ENCODE results near the gene DLGAP4. TPM values are rescaled to one million over a fixed set of nuclear protein-coding genes. Genes with fewer than 3 reads are reported as not detected.

DLGAP4 gene
- total and polyA plus RNA-seq, 8 donors, result 15.1 to 92.2 (median 33.5) TPM

GRCh38 chr20:36322131-36322530 lies 16.0 kb downstream of the DLGAP4 start:
- Histone ChIP-seq H3K27ac (no peak overlapping the region), H3K4me1 (no peaks in the 10 kb centered on the region), H3K9me3 (peaks cover 0 to 33% (median 21%) of the 10 kb centered on the region in 4 donors), H3K27me3 (peaks cover 0 to 30% (median 0%) of the 10 kb centered on the region in 3 donors), H3K36me3 (no peaks in the 10 kb centered on the region), H3K4me3 (no peak overlapping the region)
- intact Hi-C loops (cut with DNase I; ENCODE audit: low total_unique reads), result no loop called here
- WGBS, 5 donors, result 62 to 66% (median 64%) methylated on average over 5 of the region's 5 CpGs
- TF ChIP-seq POLR2A (IDR thresholded peaks at IDR 0.05) (no peak), POLR2AphosphoS5 (IDR thresholded peaks at IDR 0.05) (no peak), EP300 (IDR thresholded peaks at IDR 0.05) (no peak), CTCF (IDR thresholded peaks at IDR 0.05) (no peak)
- no peak for DNase-seq

GRCh38 chr20:36330091-36330490 lies 24.0 kb downstream of the DLGAP4 start:
- H3K27ac ChIP-seq, result no peak overlapping the region
- H3K9me3 ChIP-seq, result peaks cover 0 to 24% (median 14%) of the 10 kb centered on the region in 4 donors
- no peaks in the 10 kb centered on the region for H3K36me3 ChIP-seq
- no peaks in the 10 kb centered on the region for H3K4me1 ChIP-seq
- H3K27me3 ChIP-seq, result peaks cover 0 to 43% (median 27%) of the 10 kb centered on the region in 3 donors
- H3K4me3 ChIP-seq, result no peak overlapping the region
- intact Hi-C loops (cut with DNase I; ENCODE audit: low total_unique reads), result no loop called here
- TF ChIP-seq EP300 (IDR thresholded peaks at IDR 0.05) (no peak), CTCF (IDR thresholded peaks at IDR 0.05) (no peak), POLR2AphosphoS5 (IDR thresholded peaks at IDR 0.05) (no peak), POLR2A (IDR thresholded peaks at IDR 0.05) (no peak)
- no peak for DNase-seq
- 74 to 90% (median 81%) methylated on average over 5 of the region's 5 CpGs for WGBS, 5 donors

GRCh38 chr20:36331209-36331608 lies 25.1 kb downstream of the DLGAP4 start:
- H3K4me1 ChIP-seq, result no peaks in the 10 kb centered on the region
- peaks cover 0 to 54% (median 29%) of the 10 kb centered on the region in 3 donors for H3K27me3 ChIP-seq
- 13 to 25% (median 23%) methylated on average over 7 of the region's 7 CpGs for WGBS, 5 donors
- TF ChIP-seq EP300 (IDR thresholded peaks at IDR 0.05) (no peak), CTCF (IDR thresholded peaks at IDR 0.05) (no peak), POLR2AphosphoS5 (IDR thresholded peaks at IDR 0.05) (no peak), POLR2A (IDR thresholded peaks at IDR 0.05) (no peak)
- no peak for DNase-seq
- H3K9me3 ChIP-seq, result peaks cover 0 to 12% (median 6%) of the 10 kb centered on the region in 4 donors
- intact Hi-C loops (cut with DNase I; ENCODE audit: low total_unique reads), result no loop called here
- H3K27ac ChIP-seq, result no peak overlapping the region
- no peak overlapping the region for H3K4me3 ChIP-seq
- no peaks in the 10 kb centered on the region for H3K36me3 ChIP-seq

GRCh38 chr20:36333841-36334240 lies 27.7 kb downstream of the DLGAP4 start:
- H3K27me3 ChIP-seq, result peaks cover 0 to 79% (median 46%) of the 10 kb centered on the region in 3 donors
- intact Hi-C loops (cut with DNase I; ENCODE audit: low total_unique reads), result no loop called here
- H3K27ac ChIP-seq, result no peak overlapping the region
- H3K4me1 ChIP-seq, result no peaks in the 10 kb centered on the region
- H3K4me3 ChIP-seq, result no peak overlapping the region
- DNase-seq, result peak in 1 of 2 donors; percentile 29
- H3K36me3 ChIP-seq, result no peaks in the 10 kb centered on the region
- no peaks in the 10 kb centered on the region for H3K9me3 ChIP-seq
- 40 to 58% (median 54%) methylated on average over 5 of the region's 5 CpGs for WGBS, 5 donors
- TF ChIP-seq EP300 (IDR thresholded peaks at IDR 0.05), result no peak
- TF ChIP-seq POLR2A (IDR thresholded peaks at IDR 0.05), result no peak
- no peak for TF ChIP-seq POLR2AphosphoS5 (IDR thresholded peaks at IDR 0.05)
- no peak for TF ChIP-seq CTCF (IDR thresholded peaks at IDR 0.05)

All from stomach (tissue), 9 donors.